ENCODE data around the gene TECTA. TPM values are rescaled to one million over a fixed set of nuclear protein-coding genes. Genes with fewer than 3 reads are reported as not detected.

The TECTA gene
- polyA plus RNA-seq (0.10 to 0.21 TPM (median 0.17 TPM) in 3 replicates), polyA minus RNA-seq (0.07 to 1.3 TPM (median 0.86 TPM) in 3 replicates)
- 0.07 TPM for polyA plus RNA-seq (2011; ENCODE audit: low read depth)
- polyA plus RNA-seq (2011; cell fraction: cytosol; rRNA removed), result 0.12 and 0.16 TPM in 2 replicates
- 1.4 and 1.7 TPM in 2 replicates for polyA plus RNA-seq (2011; cell fraction: nucleus; rRNA removed)
- polyA plus RNA-seq (2012; ENCODE audit: low replicate concordance), result 0.15 and 0.16 TPM in 2 replicates
- polyA minus RNA-seq (2011; cell fraction: cytosol; rRNA and poly(A)+ RNA removed), result not detected
- 0.53 and 1.0 TPM in 2 replicates for polyA minus RNA-seq (2011; cell fraction: nucleus; rRNA and poly(A)+ RNA removed)

- DNase-seq (ENCODE audit: low read depth, low spot score) (no peak), FAIRE-seq (no peak)
- Histone ChIP-seq H3K27ac (ENCODE audit: control insufficient read depth, insufficient read depth, low read length) (no peak within 1 kb of the TSS), H3K27me3 (ENCODE audit: control insufficient read depth, extremely low read depth, insufficient read depth, low read length) (peaks cover 9% of the 10 kb centered on the region), H3K4me3 (ENCODE audit: control insufficient read depth in 2 of 3, extremely low read depth in 1 of 3, insufficient read depth in 2 of 3, low read depth in 1 of 3, low read length in 3 of 3) (no peak within 1 kb of the TSS), H3K9me3 (ENCODE audit: control insufficient read depth, low read depth, low read length) (no peaks in the 10 kb centered on the region), H3K9me1 (ENCODE audit: control insufficient read depth, extremely low read depth, insufficient read depth, low read length) (no peaks in the 10 kb centered on the region), H3K9ac (ENCODE audit: control insufficient read depth, extremely low read depth, insufficient read depth, low read length) (no peak within 1 kb of the TSS), H3K4me2 (ENCODE audit: control insufficient read depth, extremely low read depth, insufficient read depth, low read depth, low read length) (no peak within 1 kb of the TSS), H3K79me2 (ENCODE audit: control insufficient read depth, insufficient read depth, low read length) (no peaks in the 10 kb centered on the region), H4K20me1 (ENCODE audit: control insufficient read depth, extremely low read depth, insufficient read depth, low read length) (no peaks in the 10 kb centered on the region), H3K4me1 (ENCODE audit: control insufficient read depth, extremely low read depth, insufficient read depth, low read length) (no peaks in the 10 kb centered on the region), H3K36me3 (ENCODE audit: control insufficient read depth in 2 of 2, extremely low read depth in 1 of 2, insufficient read depth in 2 of 2, low read length in 2 of 2) (no peaks in the 10 kb centered on the region), H2AFZ (ENCODE audit: control insufficient read depth, low read length) (no peak within 1 kb of the TSS)
- dilution Hi-C loops (cut with MboI; ENCODE audit: extremely low pct_ligation_motif_present, low sequenced_read_pairs), result no loop called here
- TF ChIP-seq CTCF (optimal IDR thresholded peaks at IDR 0.05 in 1 of 3, IDR thresholded peaks at IDR 0.05 in 1 of 3, conservative IDR thresholded peaks at IDR 0.05 in 1 of 3; ENCODE audit: extremely low read depth in 1 of 3, insufficient read depth in 2 of 3, low read length in 3 of 3) (no peak), EZH2 (IDR thresholded peaks at IDR 0.05; ENCODE audit: low read length) (no peak)
Observed at GRCh38 chr11:121100943-121101342, at the start of gene TECTA. Gene TECTA (plus strand): TSS chr11:121101243. CDS start chr11:121102666, 1,423 bp downstream.

- FAIRE-seq, result no peak
- Histone ChIP-seq H3K4me3 (ENCODE audit: control insufficient read depth in 2 of 3, extremely low read depth in 1 of 3, insufficient read depth in 2 of 3, low read depth in 1 of 3, low read length in 3 of 3) (no peak overlapping the region), H3K9me3 (ENCODE audit: control insufficient read depth, low read depth, low read length) (no peaks in the 10 kb centered on the region), H3K36me3 (ENCODE audit: control insufficient read depth in 2 of 2, extremely low read depth in 1 of 2, insufficient read depth in 2 of 2, low read length in 2 of 2) (peaks cover 5 to 6% of the 10 kb centered on the region in 2 experiments), H3K4me2 (ENCODE audit: control insufficient read depth, extremely low read depth, insufficient read depth, low read depth, low read length) (no peak overlapping the region), H3K9ac (ENCODE audit: control insufficient read depth, extremely low read depth, insufficient read depth, low read length) (no peak overlapping the region), H3K27ac (ENCODE audit: control insufficient read depth, insufficient read depth, low read length) (no peak overlapping the region), H4K20me1 (ENCODE audit: control insufficient read depth, extremely low read depth, insufficient read depth, low read length) (no peaks in the 10 kb centered on the region), H3K79me2 (ENCODE audit: control insufficient read depth, insufficient read depth, low read length) (no peaks in the 10 kb centered on the region), H3K4me1 (ENCODE audit: control insufficient read depth, extremely low read depth, insufficient read depth, low read length) (no peaks in the 10 kb centered on the region), H3K9me1 (ENCODE audit: control insufficient read depth, extremely low read depth, insufficient read depth, low read length) (no peaks in the 10 kb centered on the region), H2AFZ (ENCODE audit: control insufficient read depth, low read length) (no peak overlapping the region), H3K27me3 (ENCODE audit: control insufficient read depth, extremely low read depth, insufficient read depth, low read length) (no peaks in the 10 kb centered on the region)
- dilution Hi-C loops (cut with MboI; ENCODE audit: extremely low pct_ligation_motif_present, low sequenced_read_pairs), result no loop called here
- TF ChIP-seq EZH2 (IDR thresholded peaks at IDR 0.05; ENCODE audit: low read length) (no peak), CTCF (optimal IDR thresholded peaks at IDR 0.05 in 1 of 3, IDR thresholded peaks at IDR 0.05 in 1 of 3, conservative IDR thresholded peaks at IDR 0.05 in 1 of 3; ENCODE audit: extremely low read depth in 1 of 3, insufficient read depth in 2 of 3, low read length in 3 of 3) (no peak)
- no peak for DNase-seq (ENCODE audit: low read depth, low spot score)
Observed at GRCh38 chr11:121053244-121053643, 47.8 kb upstream of the TECTA start.
